ENCODE measurements around the gene HINFP.
"Not testable (repeated sequence)": the region's sequence is repeated elsewhere in the genome, so short reads cannot be mapped to it uniquely, and the experiment has no call there.

HINFP gene

DNA sequence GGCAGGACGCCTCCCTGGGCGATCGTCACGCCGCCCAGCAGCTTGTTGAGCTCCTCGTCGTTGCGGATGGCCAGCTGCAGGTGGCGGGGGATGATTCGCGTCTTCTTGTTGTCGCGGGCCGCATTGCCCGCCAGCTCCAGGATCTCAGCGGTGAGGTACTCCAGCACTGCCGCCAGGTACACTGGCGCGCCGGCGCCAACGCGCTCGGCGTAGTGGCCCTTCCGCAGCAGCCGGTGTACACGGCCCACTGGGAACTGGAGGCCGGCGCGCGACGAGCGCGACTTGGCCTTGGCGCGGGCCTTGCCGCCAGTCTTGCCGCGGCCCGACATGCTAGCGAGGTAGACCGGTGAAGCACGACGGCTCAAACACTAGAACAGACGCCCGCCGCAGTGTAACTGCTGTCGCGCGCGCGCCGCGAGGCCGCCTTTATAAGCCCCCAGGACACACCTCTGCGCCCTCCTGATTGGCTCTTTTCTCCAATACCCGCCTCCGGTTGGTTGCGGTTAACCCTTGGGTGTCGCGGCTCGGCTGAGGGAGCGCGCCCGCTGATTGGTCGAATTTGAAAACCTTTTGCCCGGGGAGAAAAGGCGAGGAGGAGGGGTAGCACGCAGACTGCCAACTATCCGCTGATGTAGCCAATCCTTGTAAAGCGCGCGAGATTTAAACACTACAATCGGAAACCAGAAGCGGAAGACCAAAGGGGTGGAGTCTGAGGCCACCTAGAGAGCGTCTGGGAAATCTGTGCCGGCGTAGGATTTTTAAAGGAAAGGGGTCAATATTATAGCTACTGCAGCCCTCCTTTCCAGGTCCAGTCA lies 26.1 kb upstream of the HINFP start:
- peak; percentile 100 for TF ChIP-seq POLR2A (IDR thresholded peaks at IDR 0.05; ENCODE audit: extremely low read depth, insufficient read length)
- TF ChIP-seq, protein P1, sequence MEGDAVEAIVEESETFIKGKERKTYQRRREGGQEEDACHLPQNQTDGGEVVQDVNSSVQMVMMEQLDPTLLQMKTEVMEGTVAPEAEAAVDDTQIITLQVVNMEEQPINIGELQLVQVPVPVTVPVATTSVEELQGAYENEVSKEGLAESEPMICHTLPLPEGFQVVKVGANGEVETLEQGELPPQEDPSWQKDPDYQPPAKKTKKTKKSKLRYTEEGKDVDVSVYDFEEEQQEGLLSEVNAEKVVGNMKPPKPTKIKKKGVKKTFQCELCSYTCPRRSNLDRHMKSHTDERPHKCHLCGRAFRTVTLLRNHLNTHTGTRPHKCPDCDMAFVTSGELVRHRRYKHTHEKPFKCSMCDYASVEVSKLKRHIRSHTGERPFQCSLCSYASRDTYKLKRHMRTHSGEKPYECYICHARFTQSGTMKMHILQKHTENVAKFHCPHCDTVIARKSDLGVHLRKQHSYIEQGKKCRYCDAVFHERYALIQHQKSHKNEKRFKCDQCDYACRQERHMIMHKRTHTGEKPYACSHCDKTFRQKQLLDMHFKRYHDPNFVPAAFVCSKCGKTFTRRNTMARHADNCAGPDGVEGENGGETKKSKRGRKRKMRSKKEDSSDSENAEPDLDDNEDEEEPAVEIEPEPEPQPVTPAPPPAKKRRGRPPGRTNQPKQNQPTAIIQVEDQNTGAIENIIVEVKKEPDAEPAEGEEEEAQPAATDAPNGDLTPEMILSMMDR (IDR thresholded peaks at IDR 0.05; ENCODE audit: low read depth, low read length): no peak
- TF ChIP-seq, protein P2, sequence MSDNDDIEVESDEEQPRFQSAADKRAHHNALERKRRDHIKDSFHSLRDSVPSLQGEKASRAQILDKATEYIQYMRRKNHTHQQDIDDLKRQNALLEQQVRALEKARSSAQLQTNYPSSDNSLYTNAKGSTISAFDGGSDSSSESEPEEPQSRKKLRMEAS (IDR thresholded peaks at IDR 0.05; ENCODE audit: low read depth, low read length): peak; percentile 42; the same call in 1 of the 2 replicates
- peak; percentile 89 for TF ChIP-seq MYC (IDR thresholded peaks at IDR 0.05; ENCODE audit: low read depth, low read length)
- peak overlapping the region; percentile 97 for H3K4me3 ChIP-seq (ENCODE audit: low read depth, low read length)
- peak; percentile 100 for DNase-seq (ENCODE audit: low read depth)

DNA sequence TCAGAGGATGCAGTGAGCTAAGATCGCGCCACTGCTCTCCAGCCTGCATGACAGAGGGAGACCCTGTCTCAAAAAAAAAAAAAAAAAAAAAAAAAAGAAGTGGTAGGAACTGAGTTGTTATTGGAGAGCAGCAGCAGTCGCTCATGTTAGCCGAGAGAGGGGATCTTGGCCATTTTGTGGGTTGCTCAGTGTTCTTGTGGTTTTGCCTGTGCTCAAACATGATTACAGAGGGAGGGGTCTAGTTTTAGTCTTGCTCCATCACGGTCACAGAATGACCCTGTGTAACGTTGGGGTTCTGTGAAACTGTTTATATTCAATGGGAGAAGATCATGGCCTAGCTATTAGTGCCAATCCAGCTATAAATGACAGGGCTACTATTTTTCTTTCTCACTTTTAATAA lies 21.7 kb upstream of the HINFP start:
- peak overlapping the region; percentile 79 for H3K4me3 ChIP-seq (ENCODE audit: low read depth, low read length)

DNA sequence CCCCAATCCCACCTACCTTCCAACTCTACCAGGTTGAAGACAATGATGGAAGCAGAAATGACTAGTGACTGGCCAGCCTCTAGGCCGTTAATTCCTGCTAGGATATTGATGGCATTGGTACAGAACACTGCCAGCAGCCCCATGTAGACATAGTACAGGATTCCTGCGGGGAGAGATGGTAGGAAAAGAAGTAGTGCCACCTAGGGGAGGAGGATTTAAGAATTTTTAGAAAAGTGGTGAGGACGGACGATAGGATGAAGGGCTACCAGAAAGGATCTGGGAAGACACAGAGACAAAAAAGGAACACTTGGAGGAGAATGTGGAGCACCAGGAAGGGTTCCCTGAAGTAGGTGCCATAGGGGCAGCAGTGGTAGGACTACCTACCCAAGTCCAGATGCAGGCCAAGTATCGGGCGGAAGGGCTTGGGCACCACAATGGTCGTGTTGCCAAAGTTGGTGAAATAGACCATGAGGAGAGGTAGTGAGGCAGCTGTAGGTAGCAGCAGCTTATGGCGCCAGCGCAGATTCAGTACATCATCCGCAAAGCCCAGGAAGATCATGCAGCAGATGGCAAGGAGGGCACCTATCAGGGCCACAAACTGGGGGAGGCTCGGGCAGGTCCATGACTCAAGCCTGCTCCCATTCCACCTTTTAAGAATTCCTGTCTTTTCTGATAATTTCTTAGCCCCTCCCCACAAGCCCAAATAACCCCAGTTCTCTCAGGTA lies 21.0 kb upstream of the HINFP start:
- peak; percentile 68 for DNase-seq (ENCODE audit: low read depth)
- H3K4me3 ChIP-seq (ENCODE audit: low read depth, low read length): peak overlapping the region; percentile 79
- no peak for TF ChIP-seq POLR2A (IDR thresholded peaks at IDR 0.05; ENCODE audit: extremely low read depth, insufficient read length)
- TF ChIP-seq, protein P2 (IDR thresholded peaks at IDR 0.05; ENCODE audit: low read depth, low read length): no peak
- TF ChIP-seq, protein P1 (IDR thresholded peaks at IDR 0.05; ENCODE audit: low read depth, low read length): peak; percentile 40

More for the DNA sequence above, 21.7 kb upstream of the HINFP start:
- TF ChIP-seq, protein P2 (IDR thresholded peaks at IDR 0.05; ENCODE audit: low read depth, low read length): no peak
- TF ChIP-seq, protein P1 (IDR thresholded peaks at IDR 0.05; ENCODE audit: low read depth, low read length): no peak
- TF ChIP-seq MYC (IDR thresholded peaks at IDR 0.05; ENCODE audit: low read depth, low read length): no peak
- TF ChIP-seq POLR2A (IDR thresholded peaks at IDR 0.05; ENCODE audit: extremely low read depth, insufficient read length): no peak
- peak; percentile 59 for DNase-seq (ENCODE audit: low read depth)

DNA sequence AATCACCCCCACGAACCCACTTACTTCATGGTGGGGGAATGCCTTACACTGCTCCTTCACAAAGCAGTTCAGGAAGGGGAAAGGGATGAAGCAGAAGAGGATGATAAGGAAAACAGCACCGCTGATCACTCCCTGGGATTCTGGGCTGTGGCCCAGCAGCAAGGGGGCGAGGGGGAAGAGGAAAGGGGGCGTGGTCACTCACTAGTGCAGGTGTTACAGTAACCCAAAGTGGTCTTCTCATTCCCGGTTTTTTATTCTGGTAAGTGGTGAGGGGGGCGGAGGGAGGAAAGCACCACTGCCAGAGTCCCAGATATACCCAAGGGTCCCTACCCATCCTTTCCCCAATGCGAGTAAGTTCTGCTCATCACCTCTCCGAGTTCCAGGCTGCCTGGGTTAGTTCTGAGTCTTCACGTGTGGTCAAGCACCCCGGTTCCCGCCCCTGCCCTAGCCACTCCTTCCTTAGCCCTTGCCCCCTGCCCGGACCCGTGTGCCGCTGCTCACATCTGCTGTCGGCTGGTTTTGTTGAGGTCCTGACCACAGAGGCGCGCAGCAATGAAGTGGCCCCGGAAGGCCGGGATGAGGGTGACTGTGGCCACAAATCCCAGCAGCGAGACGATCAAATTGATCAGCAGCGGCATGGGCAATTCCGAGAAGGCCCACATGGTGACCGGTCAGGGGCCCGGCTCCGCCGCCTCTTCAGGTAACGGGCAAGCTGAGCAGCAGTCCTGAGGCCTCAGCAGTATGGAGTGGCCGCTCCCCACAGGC lies 20.2 kb upstream of the HINFP start:
- TF ChIP-seq, protein P2 (IDR thresholded peaks at IDR 0.05; ENCODE audit: low read depth, low read length): no peak
- TF ChIP-seq MYC (IDR thresholded peaks at IDR 0.05; ENCODE audit: low read depth, low read length): no peak
- peak; percentile 74 for DNase-seq (ENCODE audit: low read depth)
- H3K4me3 ChIP-seq (ENCODE audit: low read depth, low read length): peak overlapping the region; percentile 79

DNA sequence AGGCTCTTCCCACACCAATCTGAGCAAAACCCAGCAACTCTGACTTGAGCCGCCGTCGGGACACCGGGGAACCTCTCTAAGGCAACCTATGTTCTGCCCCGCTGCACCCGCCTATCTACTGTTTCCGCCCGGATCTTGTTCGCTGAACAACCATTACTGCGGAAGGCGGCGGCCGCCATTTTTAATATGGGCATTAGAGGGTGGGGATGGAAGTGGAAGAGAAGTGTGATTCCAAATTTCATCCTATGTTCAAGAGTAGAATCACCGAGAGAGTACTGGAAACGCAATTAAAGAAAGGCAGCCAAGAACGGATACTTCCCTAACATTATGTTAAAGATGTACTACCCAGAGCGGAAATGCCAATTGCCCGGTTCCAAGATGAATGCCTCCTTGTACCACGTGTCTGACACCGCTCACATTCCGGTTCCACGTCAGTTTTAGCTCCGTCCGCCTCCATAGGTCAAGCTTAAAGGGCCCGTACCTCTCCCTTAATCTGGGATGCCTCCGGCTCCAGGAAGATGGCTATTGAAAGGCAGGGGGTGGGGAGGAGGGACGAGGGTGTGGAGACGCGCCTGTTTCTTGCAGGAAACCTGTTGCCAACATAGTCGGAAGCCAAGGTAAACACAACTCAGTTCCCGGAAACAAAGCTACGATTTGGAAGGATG lies 19.5 kb upstream of the HINFP start, which contains the start of gene DPAGT1:
Gene DPAGT1 (minus strand): TSS at position 95 of the 665 bp plus-strand sequence. CDS start 198 bp downstream, outside the sequence.
- peak; percentile 98 for DNase-seq (ENCODE audit: low read depth)
- peak; percentile 99 for TF ChIP-seq MYC (IDR thresholded peaks at IDR 0.05; ENCODE audit: low read depth, low read length)
- TF ChIP-seq, protein P1 (IDR thresholded peaks at IDR 0.05; ENCODE audit: low read depth, low read length): no peak
- TF ChIP-seq, protein P2 (IDR thresholded peaks at IDR 0.05; ENCODE audit: low read depth, low read length): peak; percentile 99
- H3K4me3 ChIP-seq (ENCODE audit: low read depth, low read length): peak within 1 kb of the TSS; percentile 79

DNA sequence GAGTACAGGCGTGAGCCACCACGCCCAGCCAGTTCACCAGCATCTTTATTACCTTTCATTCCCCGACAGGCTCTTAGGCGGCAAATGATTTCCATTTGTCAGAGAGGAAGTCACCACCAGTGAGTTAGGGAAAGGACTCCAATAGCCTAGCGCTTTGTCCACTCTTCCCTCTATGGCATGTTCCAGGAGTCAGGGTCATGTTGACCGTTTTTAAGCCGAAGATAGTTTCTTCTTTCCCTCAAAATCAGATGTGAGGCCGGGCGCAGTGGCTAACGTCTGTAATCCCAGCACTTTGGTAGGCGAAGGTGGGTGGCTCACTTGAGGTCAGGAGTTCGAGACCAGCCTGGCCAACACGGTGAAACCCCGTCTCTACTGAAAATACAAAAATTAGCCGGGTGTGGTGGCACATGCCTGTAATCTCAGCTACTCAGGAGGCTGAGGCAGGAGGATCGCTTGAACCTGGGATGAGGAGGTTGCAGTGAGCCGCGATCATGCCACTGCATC lies 18.2 kb upstream of the HINFP start:
- H3K4me3 ChIP-seq (ENCODE audit: low read depth, low read length); DNase-seq (ENCODE audit: low read depth): not testable (repeated sequence)
